ENCODE data around the gene ARFGAP3.

The ARFGAP3 gene

GRCh38 chr22:42814215-42814614 lies 42.9 kb downstream of the ARFGAP3 start:
- Histone ChIP-seq H3K27me3 (ENCODE audit: low read depth) (no peaks in the 10 kb centered on the region), H3K36me3 (replicated peaks) (peaks cover 7% of the 10 kb centered on the region), H3K4me1 (no peaks in the 10 kb centered on the region; the same call in 1 of the 2 replicates), H3K9me3 (no peaks in the 10 kb centered on the region), H3K4me3 (no peak overlapping the region)
- in situ Hi-C loops (cut with MboI; ENCODE audit: low sequenced_read_pairs) = no loop called here
- DNase-seq (ENCODE audit: low spot score in 2 of 2) = no peak

- in situ Hi-C loops (cut with MboI; ENCODE audit: low sequenced_read_pairs) = no loop called here
- H3K27me3 ChIP-seq (ENCODE audit: low read depth) = no peaks in the 10 kb centered on the region
- no peaks in the 10 kb centered on the region for H3K9me3 ChIP-seq
- no peaks in the 10 kb centered on the region; the same call in 1 of the 2 replicates for H3K4me1 ChIP-seq
- no peak for DNase-seq (ENCODE audit: low spot score in 2 of 2)
- no peak overlapping the region for H3K4me3 ChIP-seq
- peaks cover 7% of the 10 kb centered on the region for H3K36me3 ChIP-seq (replicated peaks)
Measured at GRCh38 chr22:42813501-42813900, 43.6 kb downstream of the ARFGAP3 start.

- no peaks in the 10 kb centered on the region; the same call in 1 of the 2 replicates for H3K4me1 ChIP-seq
- no peak for DNase-seq (ENCODE audit: low spot score in 2 of 2)
- in situ Hi-C loops (cut with MboI; ENCODE audit: low sequenced_read_pairs) = no loop called here
- no peaks in the 10 kb centered on the region for H3K27me3 ChIP-seq (ENCODE audit: low read depth)
- no peak overlapping the region for H3K4me3 ChIP-seq
- no peaks in the 10 kb centered on the region for H3K9me3 ChIP-seq
- H3K36me3 ChIP-seq (replicated peaks) = peaks cover 8% of the 10 kb centered on the region
Measured at GRCh38 chr22:42811459-42811858, 45.6 kb downstream of the ARFGAP3 start.

GRCh38 chr22:42808521-42808920 lies 48.6 kb downstream of the ARFGAP3 start:
- Histone ChIP-seq H3K36me3 (replicated peaks) (peaks cover 13% of the 10 kb centered on the region), H3K4me3 (no peak overlapping the region), H3K9me3 (no peaks in the 10 kb centered on the region), H3K27me3 (ENCODE audit: low read depth) (no peaks in the 10 kb centered on the region), H3K4me1 (no peaks in the 10 kb centered on the region)
- in situ Hi-C loops (cut with MboI; ENCODE audit: low sequenced_read_pairs) = no loop called here
- no peak for DNase-seq (ENCODE audit: low spot score in 2 of 2)

- in situ Hi-C loops (cut with MboI; ENCODE audit: low sequenced_read_pairs) = no loop called here
- Histone ChIP-seq H3K4me1 (no peaks in the 10 kb centered on the region), H3K9me3 (no peaks in the 10 kb centered on the region), H3K36me3 (replicated peaks) (peaks cover 13% of the 10 kb centered on the region), H3K27me3 (ENCODE audit: low read depth) (no peaks in the 10 kb centered on the region), H3K4me3 (no peak overlapping the region)
- DNase-seq (ENCODE audit: low spot score in 2 of 2) = no peak
Measured at GRCh38 chr22:42807185-42807584, 49.9 kb downstream of the ARFGAP3 start.

- Histone ChIP-seq H3K4me3 (no peak overlapping the region), H3K4me1 (no peaks in the 10 kb centered on the region), H3K27me3 (ENCODE audit: low read depth) (no peaks in the 10 kb centered on the region), H3K9me3 (no peaks in the 10 kb centered on the region), H3K36me3 (replicated peaks) (peaks cover 13% of the 10 kb centered on the region)
- in situ Hi-C loops (cut with MboI; ENCODE audit: low sequenced_read_pairs) = no loop called here
- no peak for DNase-seq (ENCODE audit: low spot score in 2 of 2)
Measured at GRCh38 chr22:42805998-42806830, 50.9 kb downstream of the ARFGAP3 start.

GRCh38 chr22:42805016-42805997 lies 51.8 kb downstream of the ARFGAP3 start:
- no peaks in the 10 kb centered on the region for H3K27me3 ChIP-seq (ENCODE audit: low read depth)
- DNase-seq (ENCODE audit: low spot score in 2 of 2) = no peak
- H3K4me1 ChIP-seq = no peaks in the 10 kb centered on the region
- in situ Hi-C loops (cut with MboI; ENCODE audit: low sequenced_read_pairs) = no loop called here
- H3K4me3 ChIP-seq = no peak overlapping the region
- H3K9me3 ChIP-seq = no peaks in the 10 kb centered on the region
- peaks cover 13% of the 10 kb centered on the region for H3K36me3 ChIP-seq (replicated peaks)

GRCh38 chr22:42803389-42803788 lies 53.7 kb downstream of the ARFGAP3 start:
- in situ Hi-C loops (cut with MboI; ENCODE audit: low sequenced_read_pairs) = no loop called here
- no peaks in the 10 kb centered on the region for H3K4me1 ChIP-seq
- no peak overlapping the region for H3K4me3 ChIP-seq
- no peaks in the 10 kb centered on the region for H3K9me3 ChIP-seq
- no peak for DNase-seq (ENCODE audit: low spot score in 2 of 2)
- H3K27me3 ChIP-seq (ENCODE audit: low read depth) = no peaks in the 10 kb centered on the region
- H3K36me3 ChIP-seq (replicated peaks) = peaks cover 13% of the 10 kb centered on the region

GRCh38 chr22:42801252-42802080 lies 55.6 kb downstream of the ARFGAP3 start:
- in situ Hi-C loops (cut with MboI; ENCODE audit: low sequenced_read_pairs) = no loop called here
- DNase-seq (ENCODE audit: low spot score in 2 of 2) = no peak

GRCh38 chr22:42800451-42801251 lies 56.4 kb downstream of the ARFGAP3 start:
- Histone ChIP-seq H3K27me3 (ENCODE audit: low read depth) (no peaks in the 10 kb centered on the region), H3K36me3 (replicated peaks) (no peaks in the 10 kb centered on the region; the same call in none of the 2 replicates), H3K4me1 (no peaks in the 10 kb centered on the region), H3K9me3 (no peaks in the 10 kb centered on the region), H3K4me3 (no peak overlapping the region)
- in situ Hi-C loops (cut with MboI; ENCODE audit: low sequenced_read_pairs) = no loop called here
- DNase-seq (ENCODE audit: low spot score in 2 of 2) = no peak

More at GRCh38 chr22:42801252-42802080, 55.6 kb downstream of the ARFGAP3 start:
- H3K9me3 ChIP-seq = no peaks in the 10 kb centered on the region
- H3K27me3 ChIP-seq (ENCODE audit: low read depth) = no peaks in the 10 kb centered on the region
- peaks cover 6% of the 10 kb centered on the region for H3K36me3 ChIP-seq (replicated peaks)
- H3K4me1 ChIP-seq = no peaks in the 10 kb centered on the region
- H3K4me3 ChIP-seq = no peak overlapping the region

- in situ Hi-C loops (cut with MboI; ENCODE audit: low sequenced_read_pairs) = no loop called here
- DNase-seq (ENCODE audit: low spot score in 2 of 2) = peak in 1 of 2 experiments; percentile 45
- Histone ChIP-seq H3K4me1 (no peaks in the 10 kb centered on the region), H3K27me3 (ENCODE audit: low read depth) (no peaks in the 10 kb centered on the region), H3K36me3 (replicated peaks) (no peaks in the 10 kb centered on the region; the same call in 1 of the 2 replicates), H3K4me3 (no peak overlapping the region), H3K9me3 (no peaks in the 10 kb centered on the region)
Measured at GRCh38 chr22:42799461-42800405, 57.3 kb downstream of the ARFGAP3 start.

GRCh38 chr22:42799061-42799460 lies 58.0 kb downstream of the ARFGAP3 start:
- in situ Hi-C loops (cut with MboI; ENCODE audit: low sequenced_read_pairs) = no loop called here
- H3K9me3 ChIP-seq = no peaks in the 10 kb centered on the region
- no peaks in the 10 kb centered on the region for H3K4me1 ChIP-seq
- no peak for DNase-seq (ENCODE audit: low spot score in 2 of 2)
- H3K27me3 ChIP-seq (ENCODE audit: low read depth) = no peaks in the 10 kb centered on the region
- no peaks in the 10 kb centered on the region for H3K36me3 ChIP-seq (replicated peaks)
- H3K4me3 ChIP-seq = no peak overlapping the region

Data from HAP-1 (cell line).